ENCODE measurements around the gene TSPAN5. TPM values are rescaled to one million over a fixed set of nuclear protein-coding genes. Genes with fewer than 3 reads are reported as not detected.

Gene TSPAN5
- total RNA-seq, 1 donor from 2014 or later = 21.8 TPM

DNA sequence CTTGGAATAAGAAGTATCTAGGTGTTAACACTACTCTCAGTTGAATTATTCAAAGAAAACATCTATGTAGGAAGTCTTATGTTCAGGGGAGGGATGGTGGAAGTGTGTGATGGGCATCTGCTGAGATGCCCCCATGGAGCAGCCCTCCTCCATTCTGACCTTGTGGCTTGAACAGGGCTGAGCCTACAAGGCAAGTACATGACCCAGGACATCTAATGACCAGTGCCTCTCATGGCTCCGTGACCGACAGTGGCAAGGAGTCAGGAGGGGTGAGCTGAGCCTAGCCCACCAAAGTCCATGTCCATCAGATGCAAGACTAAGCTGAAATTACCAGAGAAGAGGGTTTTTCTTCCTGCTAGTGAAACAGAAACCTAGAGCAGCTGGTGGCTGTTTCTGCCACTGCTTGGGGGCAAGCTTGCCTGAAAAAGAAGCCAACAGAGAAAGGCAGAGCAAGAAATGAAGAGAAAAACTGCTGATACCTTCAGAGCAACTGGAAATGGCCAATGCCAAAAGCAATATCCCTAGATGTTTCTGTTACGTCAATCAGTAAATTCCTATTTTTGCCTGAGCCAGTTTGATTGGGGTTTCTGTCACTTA is 113.5 kb downstream of the TSPAN5 start:
- no peaks in the 10 kb centered on the region for H3K9me3 Mint-ChIP-seq (ENCODE audit: unreplicated experiment)
- no peak for TF ChIP-seq CTCF (IDR thresholded peaks at IDR 0.05; ENCODE audit: unreplicated experiment)
- H3K4me3 Mint-ChIP-seq (ENCODE audit: unreplicated experiment) = no peak overlapping the region
- peaks cover 4% of the 10 kb centered on the region for H3K27me3 Mint-ChIP-seq (ENCODE audit: unreplicated experiment)
- H3K36me3 Mint-ChIP-seq (ENCODE audit: low read depth, unreplicated experiment) = no peaks in the 10 kb centered on the region
- no peak for DNase-seq (ENCODE audit: low spot score)
- H3K4me1 Mint-ChIP-seq (ENCODE audit: unreplicated experiment) = peaks cover 8% of the 10 kb centered on the region
- no peak overlapping the region for H3K27ac Mint-ChIP-seq (ENCODE audit: unreplicated experiment)

- H3K4me1 Mint-ChIP-seq (ENCODE audit: unreplicated experiment) = peaks cover 8% of the 10 kb centered on the region
- no peak overlapping the region for H3K4me3 Mint-ChIP-seq (ENCODE audit: unreplicated experiment)
- no peak overlapping the region for H3K27ac Mint-ChIP-seq (ENCODE audit: unreplicated experiment)
- peaks cover 2% of the 10 kb centered on the region for H3K27me3 Mint-ChIP-seq (ENCODE audit: unreplicated experiment)
- no peaks in the 10 kb centered on the region for H3K9me3 Mint-ChIP-seq (ENCODE audit: unreplicated experiment)
- no peak for TF ChIP-seq CTCF (IDR thresholded peaks at IDR 0.05; ENCODE audit: unreplicated experiment)
- no peak for DNase-seq (ENCODE audit: low spot score)
- no peaks in the 10 kb centered on the region for H3K36me3 Mint-ChIP-seq (ENCODE audit: low read depth, unreplicated experiment)
Measured at GRCh38 chr4:98544141-98544817, 114.1 kb downstream of the TSPAN5 start.

DNA sequence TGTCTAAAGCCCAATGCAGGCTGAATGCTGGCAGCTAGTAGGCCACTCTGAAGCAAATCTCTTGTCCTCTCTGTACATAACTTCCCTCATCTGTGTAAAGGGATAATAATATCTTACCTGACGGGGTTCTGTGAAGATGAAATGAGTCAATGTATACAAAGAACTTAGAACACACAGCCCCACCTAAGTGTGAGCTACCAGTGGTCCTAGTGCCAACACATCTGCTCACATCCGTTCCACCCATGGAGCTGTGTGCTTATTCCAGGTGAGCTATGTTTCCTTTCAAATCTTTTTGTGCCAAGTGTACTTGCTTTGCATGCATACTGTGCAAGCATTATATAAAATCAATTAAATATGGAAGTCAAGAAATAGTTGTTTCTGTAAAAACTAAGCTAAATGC is 116.4 kb downstream of the TSPAN5 start:
- TF ChIP-seq CTCF (IDR thresholded peaks at IDR 0.05; ENCODE audit: unreplicated experiment) = no peak
- no peak for DNase-seq (ENCODE audit: low spot score)
- Mint-ChIP-seq H3K4me1 (ENCODE audit: unreplicated experiment) (peaks cover 5% of the 10 kb centered on the region), H3K36me3 (ENCODE audit: low read depth, unreplicated experiment) (no peaks in the 10 kb centered on the region), H3K27me3 (ENCODE audit: unreplicated experiment) (peaks cover 2% of the 10 kb centered on the region), H3K4me3 (ENCODE audit: unreplicated experiment) (no peak overlapping the region), H3K9me3 (ENCODE audit: unreplicated experiment) (no peaks in the 10 kb centered on the region), H3K27ac (ENCODE audit: unreplicated experiment) (no peak overlapping the region)

GRCh38 chr4:98540803-98541202 is 117.6 kb downstream of the TSPAN5 start:
- no peak overlapping the region for H3K27ac Mint-ChIP-seq (ENCODE audit: unreplicated experiment)
- DNase-seq (ENCODE audit: low spot score) = no peak
- peaks cover 5% of the 10 kb centered on the region for H3K4me1 Mint-ChIP-seq (ENCODE audit: unreplicated experiment)
- peaks cover 2% of the 10 kb centered on the region for H3K27me3 Mint-ChIP-seq (ENCODE audit: unreplicated experiment)
- H3K36me3 Mint-ChIP-seq (ENCODE audit: low read depth, unreplicated experiment) = no peaks in the 10 kb centered on the region
- TF ChIP-seq CTCF (IDR thresholded peaks at IDR 0.05; ENCODE audit: unreplicated experiment) = no peak
- H3K9me3 Mint-ChIP-seq (ENCODE audit: unreplicated experiment) = no peaks in the 10 kb centered on the region
- H3K4me3 Mint-ChIP-seq (ENCODE audit: unreplicated experiment) = no peak overlapping the region

DNA sequence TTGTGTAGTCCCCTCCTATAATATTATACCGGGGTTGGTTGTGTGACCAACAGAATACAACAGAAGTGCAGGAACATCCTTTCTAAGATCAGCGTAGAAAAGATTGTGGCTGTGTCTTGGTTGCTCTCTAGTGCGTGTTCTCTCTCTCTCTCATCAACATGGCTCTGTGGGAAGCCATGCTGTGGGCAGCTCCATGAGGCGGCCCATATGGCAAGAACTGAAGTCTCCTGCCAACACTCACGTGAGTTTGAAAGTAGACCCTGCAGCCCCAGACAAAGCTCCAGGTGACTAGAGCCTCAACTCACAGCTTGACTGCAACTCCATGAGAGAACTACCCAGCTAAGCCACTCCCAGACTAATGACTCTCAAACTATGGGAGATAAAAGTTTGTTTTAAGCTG is 118.7 kb downstream of the TSPAN5 start:
- H3K27me3 Mint-ChIP-seq (ENCODE audit: unreplicated experiment) = peaks cover 2% of the 10 kb centered on the region
- H3K4me1 Mint-ChIP-seq (ENCODE audit: unreplicated experiment) = peaks cover 12% of the 10 kb centered on the region
- no peaks in the 10 kb centered on the region for H3K36me3 Mint-ChIP-seq (ENCODE audit: low read depth, unreplicated experiment)
- no peak overlapping the region for H3K27ac Mint-ChIP-seq (ENCODE audit: unreplicated experiment)
- no peak overlapping the region for H3K4me3 Mint-ChIP-seq (ENCODE audit: unreplicated experiment)
- H3K9me3 Mint-ChIP-seq (ENCODE audit: unreplicated experiment) = no peaks in the 10 kb centered on the region
- TF ChIP-seq CTCF (IDR thresholded peaks at IDR 0.05; ENCODE audit: unreplicated experiment) = no peak
- no peak for DNase-seq (ENCODE audit: low spot score)

Data from endothelial cell (in vitro differentiated cells).